Measurements from ENCODE around the gene TFAP2C.

The TFAP2C gene

DNA sequence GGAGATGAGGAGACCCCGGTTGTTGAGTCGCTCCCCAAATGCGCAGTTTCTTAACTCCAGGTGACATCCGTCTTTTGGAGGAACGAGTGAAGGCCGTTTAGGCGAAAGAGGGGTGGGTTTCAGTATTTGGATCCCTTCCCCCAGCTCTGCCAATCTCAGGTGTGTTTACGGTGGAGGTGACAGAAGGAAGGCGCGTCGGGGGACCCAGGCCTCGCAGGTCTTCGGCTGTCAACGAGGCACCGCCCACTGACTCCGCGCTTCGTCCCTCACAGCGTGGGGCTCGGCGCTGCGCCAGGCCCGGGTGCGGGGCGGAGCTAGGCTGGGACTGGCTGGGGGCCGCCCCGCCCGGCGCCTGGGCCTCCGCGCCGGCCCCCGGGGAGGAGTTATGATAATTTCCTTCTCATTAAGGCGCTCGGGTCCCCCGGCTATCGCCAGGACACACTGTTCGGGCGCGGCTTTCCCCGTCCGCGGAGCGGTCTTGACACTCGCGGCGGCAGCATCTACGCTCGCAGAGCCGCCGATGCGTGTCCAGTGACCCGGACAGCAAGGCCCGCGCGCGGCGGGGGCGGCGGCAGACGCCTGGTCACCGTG, at the start of gene TFAP2C:
TFAP2C (plus strand) TSS at position 434 of the 591 bp plus-strand sequence. CDS start 239 bp downstream, outside the sequence.
- no peak for DNase-seq (ENCODE audit: low read depth in 2 of 2)

DNA sequence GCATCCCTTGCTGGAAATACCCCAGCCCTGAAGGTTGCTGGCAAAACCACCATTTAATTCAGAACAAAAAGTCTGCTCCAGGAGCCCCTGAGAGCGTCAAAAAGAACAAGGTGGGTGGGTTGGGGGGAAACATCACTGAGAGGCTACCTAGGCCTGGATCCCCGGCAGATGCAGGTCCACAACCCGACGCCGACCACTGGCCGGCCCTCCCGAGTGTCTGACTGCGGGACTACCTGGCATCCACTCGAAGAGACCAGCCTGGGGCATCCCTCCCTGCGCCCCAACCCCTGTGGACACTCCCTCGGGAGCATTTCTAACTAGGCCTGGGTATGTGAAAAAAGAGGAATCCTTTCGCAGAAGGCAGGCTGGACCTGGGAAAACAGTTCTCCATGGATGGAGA, 48.9 kb upstream of the TFAP2C start:
- DNase-seq (ENCODE audit: low read depth in 2 of 2): no peak

DNA sequence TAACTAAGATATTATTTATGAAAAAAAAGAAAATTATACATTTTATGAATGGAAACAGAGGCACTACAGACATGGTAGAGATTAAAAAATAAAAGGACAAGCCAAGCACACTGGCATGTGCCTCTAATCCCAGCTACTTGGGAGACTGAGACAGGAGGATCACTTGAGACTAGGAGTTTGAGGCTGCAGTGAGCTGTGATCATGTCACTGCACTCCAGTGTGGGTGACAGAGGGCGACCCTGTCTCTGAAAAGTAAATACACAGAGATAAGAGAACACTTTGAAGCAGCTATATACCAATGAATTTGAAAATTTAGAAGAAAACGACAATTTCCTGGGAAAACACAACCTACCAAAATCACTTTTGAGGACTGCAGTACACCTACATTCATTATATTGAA, 47.4 kb upstream of the TFAP2C start:
- DNase-seq (ENCODE audit: low read depth in 2 of 2): no peak

DNA sequence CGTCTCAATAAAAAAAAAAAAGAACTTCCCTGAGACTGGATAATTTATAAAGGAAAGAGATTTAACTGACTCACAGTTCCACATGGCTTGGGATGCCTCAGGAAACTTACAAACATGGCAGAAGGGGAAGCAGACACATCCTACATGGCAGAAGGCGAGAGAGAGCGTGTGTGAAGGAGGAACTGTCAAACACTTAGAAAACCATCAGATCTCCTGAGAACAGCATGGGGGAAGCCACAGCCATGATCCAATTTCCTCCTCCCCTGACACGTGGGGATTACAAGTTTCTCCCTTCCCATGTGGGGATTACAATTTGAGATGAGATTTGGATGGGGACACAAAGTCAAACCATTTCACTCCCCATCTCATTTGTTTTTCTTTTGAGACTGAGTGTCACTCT, 46.6 kb upstream of the TFAP2C start:
- DNase-seq (ENCODE audit: low read depth in 2 of 2): no peak

DNA sequence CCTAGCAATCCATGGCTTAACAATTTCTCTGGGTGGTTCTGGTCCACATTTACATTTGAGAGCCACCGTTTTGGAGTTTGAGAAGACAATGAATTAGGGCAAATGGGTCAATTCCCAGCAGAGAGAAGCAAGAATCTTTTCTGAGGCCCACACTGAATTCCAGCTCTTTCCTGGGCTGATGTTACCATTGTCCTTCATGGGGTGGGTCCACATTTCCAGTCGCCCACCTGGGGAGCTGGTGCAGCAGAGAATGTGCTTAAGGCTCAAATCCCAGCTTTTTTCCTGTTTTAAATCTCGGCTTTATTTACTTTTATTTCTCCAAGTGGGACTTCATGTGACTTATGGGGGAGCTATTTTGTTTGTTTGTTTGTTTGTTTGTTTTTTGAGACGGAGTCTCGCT, 44.2 kb upstream of the TFAP2C start:
- no peak for DNase-seq (ENCODE audit: low read depth in 2 of 2)

DNA sequence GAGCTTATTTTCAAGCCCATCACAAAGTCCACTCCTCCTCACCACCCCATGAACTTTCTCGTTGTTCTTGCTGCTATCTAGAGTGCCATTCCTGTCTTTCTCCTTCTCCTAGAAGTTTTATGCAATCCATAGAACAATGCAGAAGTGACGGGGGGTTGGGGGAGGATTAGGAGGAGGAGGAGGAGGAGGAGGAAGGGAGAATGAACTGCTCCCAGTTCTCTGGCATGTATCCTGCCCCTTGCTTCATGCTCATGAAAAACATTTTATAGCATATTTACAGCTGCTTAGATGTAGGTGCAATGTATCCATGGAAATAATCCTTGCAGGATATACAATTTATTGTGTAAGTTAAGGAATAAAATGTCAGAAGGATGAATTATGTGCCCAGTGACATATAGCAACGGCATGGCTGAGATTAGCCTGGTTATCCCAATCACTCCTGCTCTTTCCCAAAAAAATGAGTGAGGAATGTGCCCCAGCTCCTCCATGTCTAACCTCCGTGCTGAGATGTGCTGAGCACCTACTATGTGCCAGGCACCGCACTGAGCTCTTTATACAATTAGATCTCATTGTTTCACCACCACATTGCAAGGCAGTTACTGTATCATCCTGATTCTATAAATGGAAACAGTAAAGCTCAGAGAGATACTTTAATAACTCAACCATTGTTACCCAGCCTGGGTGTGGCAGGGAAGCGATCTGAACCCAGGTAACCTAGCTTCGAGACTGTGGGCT, 41.6 kb upstream of the TFAP2C start:
- DNase-seq (ENCODE audit: low read depth in 2 of 2): no peak

DNA sequence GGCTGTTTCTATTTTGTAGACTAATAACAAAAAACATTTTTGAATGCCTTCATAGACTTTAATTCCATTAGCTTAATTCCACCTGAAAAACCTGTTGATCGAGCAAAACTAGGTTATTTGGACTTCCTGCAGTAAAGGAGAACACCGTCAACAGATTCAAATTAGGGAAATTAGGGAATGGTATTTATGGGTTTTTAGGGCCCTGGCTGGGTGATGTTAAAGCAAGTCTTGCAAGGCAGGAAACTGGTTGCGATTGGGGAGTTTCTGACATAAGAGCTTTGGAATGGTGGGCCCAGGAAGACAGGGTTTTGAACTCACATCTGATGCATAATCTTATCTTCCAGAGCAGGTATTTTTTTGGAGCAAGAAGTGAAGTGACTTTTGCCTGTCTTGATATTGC, 40.1 kb upstream of the TFAP2C start:
- no peak for DNase-seq (ENCODE audit: low read depth in 2 of 2)

DNA sequence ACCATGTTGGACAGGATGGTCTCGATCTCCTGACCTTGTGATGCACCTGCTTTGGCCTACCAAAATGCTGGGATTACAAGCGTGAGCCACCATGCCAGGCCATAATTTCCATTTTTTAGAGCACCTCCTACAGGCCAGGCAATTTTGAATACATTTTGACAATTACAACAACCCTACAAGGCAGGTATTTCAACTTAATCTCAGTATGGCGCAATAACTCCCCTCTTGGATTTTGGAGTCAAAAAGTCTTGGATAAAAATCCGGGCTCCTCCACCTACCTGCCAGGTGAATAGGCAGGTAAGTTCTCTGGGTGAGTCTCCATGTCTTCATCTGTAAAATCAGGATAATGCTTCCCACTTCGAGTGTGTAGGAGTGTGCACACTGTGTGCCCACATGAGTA, 39.5 kb upstream of the TFAP2C start:
- DNase-seq (ENCODE audit: low read depth in 2 of 2): no peak

DNA sequence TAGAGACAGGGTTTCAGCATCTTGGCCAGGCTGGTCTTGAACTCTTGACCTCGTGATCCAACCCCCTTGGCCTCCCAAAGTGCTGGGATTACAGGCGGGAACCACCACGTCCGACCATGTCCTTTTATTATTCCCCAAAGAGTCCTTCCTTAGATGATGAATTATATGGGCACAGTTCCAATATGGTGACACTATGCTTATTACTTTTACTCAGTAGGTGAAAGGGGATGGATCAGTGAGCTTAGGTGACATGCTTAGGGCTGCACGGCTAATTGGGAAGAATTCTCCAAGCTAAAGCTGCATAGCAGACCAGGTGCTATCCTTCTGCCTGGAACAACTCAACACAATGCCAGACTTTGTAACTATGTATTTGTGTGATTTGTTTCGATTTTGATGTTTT, 38.2 kb upstream of the TFAP2C start:
- DNase-seq (ENCODE audit: low read depth in 2 of 2): no peak

DNA sequence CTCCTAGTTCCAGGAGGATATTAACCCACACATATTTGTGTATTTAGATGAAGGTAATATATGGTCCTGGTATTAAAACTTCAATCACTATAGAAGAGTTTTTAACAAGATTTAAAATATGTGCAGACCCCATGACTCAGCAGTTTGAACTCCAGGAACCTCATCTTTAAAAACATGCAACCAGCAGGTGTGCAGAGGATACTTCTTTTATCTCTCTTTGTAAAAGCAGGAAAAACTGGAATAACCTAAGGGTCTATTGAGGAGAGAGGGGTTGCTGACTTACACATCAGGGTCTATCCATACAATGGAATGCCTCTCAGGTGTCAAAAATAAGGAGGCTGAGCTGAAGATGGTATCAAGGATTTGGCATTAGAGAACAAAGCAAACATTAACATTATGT, 36.9 kb upstream of the TFAP2C start:
- DNase-seq (ENCODE audit: low read depth in 2 of 2): no peak

DNA sequence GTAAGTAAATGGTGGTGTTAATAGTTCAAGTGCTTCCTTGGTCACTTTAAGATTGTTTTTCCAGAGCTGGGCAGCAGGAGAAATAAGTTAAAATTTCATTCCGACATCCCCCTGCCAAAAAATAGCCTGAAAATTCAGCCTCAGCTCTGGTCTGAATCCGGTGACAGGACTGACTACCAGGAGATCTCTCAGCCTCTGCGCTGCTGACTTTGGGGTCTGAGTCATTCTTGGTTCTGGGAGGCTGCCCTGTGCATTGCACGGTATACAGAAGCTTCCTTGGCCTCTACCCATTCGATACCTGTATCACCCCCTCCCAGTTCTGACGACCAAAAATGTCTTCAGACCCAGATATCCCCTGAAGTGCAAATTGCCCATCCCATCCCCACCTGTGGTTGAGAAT, 36.3 kb upstream of the TFAP2C start:
- no peak for DNase-seq (ENCODE audit: low read depth in 2 of 2)

DNA sequence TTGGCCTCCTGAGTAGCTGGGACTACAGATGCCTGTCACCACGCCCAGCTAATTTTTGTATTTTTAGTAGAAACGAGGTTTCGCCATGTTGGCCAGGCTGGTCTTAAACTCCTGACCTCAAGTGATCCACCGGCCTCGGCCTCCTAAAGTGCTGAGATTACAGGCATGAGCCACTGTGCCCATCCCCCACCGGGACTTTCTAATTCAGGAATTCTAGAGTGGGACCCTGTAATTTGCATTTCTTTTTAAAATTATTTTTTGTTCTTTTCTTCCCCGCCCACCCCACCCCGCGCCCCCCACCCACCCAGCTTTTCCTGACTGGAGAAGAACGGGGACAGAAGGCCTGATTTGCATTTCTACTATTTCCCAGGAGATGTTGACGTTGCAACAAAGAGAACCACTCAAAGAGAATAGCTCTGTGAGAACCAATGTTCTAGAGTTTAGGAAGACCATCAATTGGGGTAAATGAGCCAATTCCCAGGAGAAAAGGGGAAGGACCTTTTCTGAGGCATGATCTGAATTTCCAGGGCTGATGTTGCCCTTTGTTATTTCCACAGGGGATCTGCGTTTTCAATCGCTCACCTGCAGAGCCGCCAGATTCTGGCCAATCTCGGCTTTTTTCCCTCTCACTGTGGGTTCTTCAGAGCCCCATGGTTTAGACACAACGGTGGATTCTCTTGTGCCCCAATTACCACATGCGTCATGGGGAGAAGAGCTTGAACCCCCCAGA, 33.2 kb upstream of the TFAP2C start:
- no peak for DNase-seq (ENCODE audit: low read depth in 2 of 2)

DNA sequence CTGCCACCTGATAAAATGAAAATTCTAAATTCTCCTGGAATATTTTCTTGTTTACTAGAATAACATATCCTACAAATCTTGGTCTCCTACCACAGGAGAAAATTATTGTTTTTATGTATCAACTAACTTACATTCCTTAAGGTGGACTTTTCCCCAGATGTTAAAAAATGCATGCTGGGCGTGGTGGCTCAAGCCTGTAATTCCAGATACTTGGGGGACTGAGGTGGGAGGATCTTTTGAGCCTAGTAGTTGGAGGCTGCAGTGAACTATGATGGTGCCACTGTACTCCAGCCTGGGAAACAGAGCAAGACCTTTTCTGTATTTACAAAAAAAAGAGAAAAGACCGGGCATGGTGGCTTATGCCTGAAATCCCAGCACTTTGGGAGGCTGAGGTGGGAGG, 27.9 kb upstream of the TFAP2C start:
- no peak for DNase-seq (ENCODE audit: low read depth in 2 of 2)

DNA sequence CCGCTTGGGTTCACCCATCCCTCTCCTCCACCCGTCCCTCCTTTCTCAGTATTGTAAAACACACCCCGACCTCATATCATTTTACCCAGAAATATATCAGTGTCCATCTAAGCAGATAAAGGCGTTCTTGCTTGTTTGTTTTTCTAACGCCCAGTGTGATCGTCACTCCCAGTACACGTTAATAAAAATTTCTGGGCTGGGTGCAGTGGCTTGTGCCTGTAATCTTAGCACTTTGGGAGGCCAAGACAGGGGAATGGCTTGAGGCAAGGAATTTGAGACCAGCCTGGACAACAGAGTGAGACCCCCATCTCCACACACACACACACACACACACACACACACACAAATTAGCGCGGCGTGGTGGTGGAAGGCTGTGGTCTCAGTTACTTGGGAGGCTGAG, 24.4 kb upstream of the TFAP2C start:
- DNase-seq (ENCODE audit: low read depth in 2 of 2): no peak

DNA sequence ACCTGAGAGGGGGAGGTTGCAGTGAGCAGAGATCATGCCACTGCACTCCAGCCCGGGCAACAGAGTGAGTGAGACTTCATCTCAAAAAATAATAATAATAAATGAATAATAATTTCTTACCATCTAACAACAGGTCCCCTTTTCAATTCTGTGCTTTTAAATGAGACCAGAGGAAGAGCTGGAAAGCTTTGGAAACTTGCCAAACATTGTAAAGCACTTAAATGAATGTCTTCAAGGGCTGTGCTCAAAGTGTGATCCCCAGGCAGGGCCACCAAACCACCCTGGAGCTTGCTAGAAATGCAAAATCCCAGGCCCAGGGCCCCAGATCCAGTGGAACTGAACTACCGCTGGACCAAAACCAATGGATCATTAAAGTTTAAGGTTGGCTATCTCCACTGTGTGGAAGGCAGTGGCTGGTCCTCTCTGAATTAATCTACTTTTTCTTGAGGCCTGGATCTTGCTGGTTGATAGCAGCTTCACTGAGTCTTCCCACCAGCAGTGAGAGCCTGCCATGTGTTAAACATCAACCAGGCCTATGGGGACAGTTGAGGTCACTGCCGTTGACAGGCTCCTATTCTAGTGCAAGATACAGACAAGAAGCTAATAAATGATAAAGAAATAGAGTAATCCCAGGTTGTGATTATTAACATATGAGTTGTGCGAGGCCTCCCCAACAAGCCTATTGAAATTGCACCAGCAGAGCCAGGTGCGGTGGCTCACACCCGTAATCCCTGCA, 23.7 kb upstream of the TFAP2C start:
- DNase-seq (ENCODE audit: low read depth in 2 of 2): no peak

DNA sequence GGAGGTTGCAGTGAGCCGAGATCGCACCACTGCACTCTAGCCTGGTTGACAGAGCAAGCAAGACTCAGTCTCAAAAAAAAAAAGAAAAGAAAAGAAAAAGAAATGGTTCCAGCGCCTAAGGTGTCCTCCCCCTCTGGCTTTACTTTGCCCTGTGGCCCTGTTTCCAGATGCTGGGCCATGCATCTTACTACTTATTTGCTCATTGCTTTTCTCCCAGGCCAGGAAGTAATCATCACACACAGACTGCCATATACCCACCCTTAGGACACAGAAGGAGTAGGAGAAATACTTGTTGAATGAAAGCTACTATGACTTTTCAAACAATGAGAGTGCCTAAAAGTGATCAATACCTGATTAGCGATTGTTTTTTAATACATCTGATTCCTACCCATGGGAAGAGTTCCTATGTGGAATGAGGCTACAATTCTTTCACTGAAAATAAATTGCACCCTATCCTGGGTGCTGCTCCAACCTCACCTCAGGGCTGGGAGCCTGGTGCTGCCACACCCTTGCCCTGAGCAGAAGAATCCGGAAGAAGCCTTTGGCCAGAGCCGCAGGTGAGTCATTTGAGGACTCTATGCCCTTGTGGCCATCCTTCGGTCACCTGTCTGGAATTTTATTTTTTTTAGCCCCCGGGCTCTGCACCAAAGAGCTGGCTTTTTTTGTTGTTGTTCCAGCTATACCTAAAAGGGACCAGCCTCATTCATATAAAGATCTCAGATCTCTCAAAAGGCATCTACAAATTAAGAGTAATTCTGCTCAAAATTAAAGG, 22.7 kb upstream of the TFAP2C start:
- DNase-seq (ENCODE audit: low read depth in 2 of 2): no peak

DNA sequence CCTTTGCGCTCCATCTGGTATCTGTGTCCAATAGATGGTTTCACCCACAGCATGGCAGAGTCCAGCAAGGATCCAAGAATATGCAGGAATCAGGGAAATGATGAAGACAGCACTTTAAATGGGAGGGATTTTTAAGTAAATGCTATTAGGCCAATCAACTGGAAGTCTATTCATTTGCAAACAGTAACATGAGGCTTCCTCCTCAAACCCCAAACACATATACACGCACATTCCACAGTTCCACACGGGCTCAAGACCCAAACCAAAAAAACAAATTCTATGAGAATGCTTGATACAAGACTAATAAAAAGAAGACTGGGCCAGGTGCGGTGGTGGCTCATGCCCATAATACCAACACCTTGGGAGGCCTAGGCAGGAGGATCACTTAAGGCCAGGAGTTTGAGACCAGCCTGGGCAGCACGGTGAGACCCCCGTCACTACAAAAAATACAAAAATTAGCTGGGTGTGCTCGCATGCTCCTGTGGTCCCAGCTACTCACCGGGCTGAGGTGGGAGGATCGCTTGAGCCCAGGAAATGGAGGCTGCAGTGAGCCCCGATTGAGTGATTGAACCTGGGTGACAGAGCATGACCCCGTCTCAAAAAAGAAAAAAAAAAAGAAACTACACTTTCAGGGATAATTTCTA, 21.9 kb upstream of the TFAP2C start:
- no peak for DNase-seq (ENCODE audit: low read depth in 2 of 2)

DNA sequence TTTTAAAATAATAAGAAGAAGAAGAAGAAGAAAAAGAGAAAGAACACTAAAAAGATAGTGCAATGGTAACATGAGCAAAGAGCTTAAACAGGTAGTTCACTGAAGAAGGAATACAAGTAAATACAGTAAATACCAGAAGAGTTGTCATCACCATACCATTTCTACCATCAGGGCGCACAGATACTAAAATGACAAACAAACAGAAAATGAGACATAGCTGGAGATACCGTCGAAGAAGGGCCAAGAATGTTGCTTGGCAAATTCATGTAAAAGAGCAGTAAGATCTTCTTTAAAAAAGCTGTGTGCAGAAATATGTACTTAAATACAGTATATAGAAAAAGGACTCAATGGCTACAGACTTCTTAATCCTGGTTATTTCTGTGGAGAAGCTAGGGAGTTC, 20.7 kb upstream of the TFAP2C start:
- DNase-seq (ENCODE audit: low read depth in 2 of 2): no peak

DNA sequence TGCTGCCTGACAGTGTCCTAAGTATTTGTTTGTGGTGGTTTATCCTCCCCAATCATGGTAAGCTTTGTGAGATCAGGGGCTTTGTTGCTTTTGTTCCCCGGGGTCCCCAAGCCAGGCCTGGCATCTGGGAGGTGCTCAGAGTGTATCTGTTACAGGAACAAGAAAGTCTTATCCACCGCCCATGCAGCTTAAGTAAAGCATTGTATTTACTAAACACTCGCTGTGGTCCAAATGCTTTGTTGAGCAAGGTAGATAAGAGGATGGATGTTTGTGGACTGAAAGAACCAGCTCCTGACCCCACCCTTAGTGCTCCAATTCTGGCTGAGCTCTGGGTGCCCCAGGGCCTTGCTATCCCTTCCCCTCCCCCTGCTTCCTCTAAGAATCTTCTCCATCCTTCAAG, 19.8 kb upstream of the TFAP2C start:
- DNase-seq (ENCODE audit: low read depth in 2 of 2): no peak

DNA sequence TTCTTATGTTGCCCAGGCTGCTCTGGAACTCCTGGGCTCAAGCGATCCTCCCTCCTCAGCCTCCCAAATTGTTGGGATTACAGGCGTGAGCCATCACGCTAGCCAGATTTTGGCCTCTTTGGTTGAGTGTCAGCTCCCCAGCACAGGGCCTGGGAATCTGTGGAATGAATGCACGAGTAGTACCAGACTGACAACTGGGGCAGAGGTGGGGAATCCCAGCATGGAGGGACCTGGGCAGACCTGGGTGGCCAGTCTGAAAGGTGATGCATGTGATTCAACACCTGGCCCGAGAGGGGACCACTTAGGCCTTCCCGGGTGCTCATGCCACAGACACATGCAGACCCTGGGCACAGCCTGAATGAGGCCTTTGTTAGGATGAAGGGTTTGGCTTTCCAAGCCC, 19.0 kb upstream of the TFAP2C start:
- DNase-seq (ENCODE audit: low read depth in 2 of 2): no peak

DNA sequence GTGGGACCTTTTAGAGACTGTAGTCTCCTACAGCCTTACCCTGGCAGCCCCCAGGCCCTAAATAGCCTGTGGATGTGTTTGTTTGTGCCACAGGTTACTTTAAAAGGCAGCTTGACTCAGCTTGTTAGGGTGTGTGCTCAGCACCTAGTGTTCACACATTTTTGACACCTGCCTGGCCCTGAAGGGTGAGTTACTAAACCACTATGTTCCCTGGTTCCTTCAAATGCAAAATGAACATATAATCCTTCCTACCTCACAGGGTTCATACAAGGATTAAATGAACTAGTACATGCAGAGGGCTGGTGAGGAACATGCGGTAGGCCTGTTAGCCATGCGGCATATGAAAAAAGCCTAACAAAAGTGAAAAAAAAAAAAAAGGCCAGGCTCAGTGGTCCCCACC, 14.9 kb upstream of the TFAP2C start:
- no peak for DNase-seq (ENCODE audit: low read depth in 2 of 2)
